Transverse colon (tissue), 3 donors: ENCODE results near the gene FAM193B.

Source experiments
- EP300 ChIP-seq: sonication (generic); formaldehyde crosslinking; IDR thresholded peaks from one replicate; pipeline ENCODE4 v1.6.1; 2017; ENCODE audit warnings: antibody characterized with exemption, low read depth
- POLR2A ChIP-seq: fragments of 450-650 bp; IDR thresholded peaks from one replicate; pipeline ENCODE4 v1.6.1; 2016; ENCODE audit warnings: antibody characterized with exemption, mild to moderate bottlenecking, moderate library complexity
- TF ChIP-seq, protein P1 (sequence below), 5 experiments: fragments of 200-600 bp in 3 of 5; fragments of 450-650 bp in 2 of 5; sonication (generic) in 3 of 5; IDR thresholded peaks; 1 replicate in 2 of 5; 2 replicates in 3 of 5; pipeline ENCODE4 v1.5.1; 2016 to 2017; ENCODE audit warnings: antibody characterized with exemption in 5 of 5, inconsistent platforms in 3 of 5, mild to moderate bottlenecking in 2 of 5, moderate library complexity in 1 of 5

GRCh38 chr5:177601577-177602457, 47.5 kb upstream of the FAM193B start:
- TF ChIP-seq, protein P1, sequence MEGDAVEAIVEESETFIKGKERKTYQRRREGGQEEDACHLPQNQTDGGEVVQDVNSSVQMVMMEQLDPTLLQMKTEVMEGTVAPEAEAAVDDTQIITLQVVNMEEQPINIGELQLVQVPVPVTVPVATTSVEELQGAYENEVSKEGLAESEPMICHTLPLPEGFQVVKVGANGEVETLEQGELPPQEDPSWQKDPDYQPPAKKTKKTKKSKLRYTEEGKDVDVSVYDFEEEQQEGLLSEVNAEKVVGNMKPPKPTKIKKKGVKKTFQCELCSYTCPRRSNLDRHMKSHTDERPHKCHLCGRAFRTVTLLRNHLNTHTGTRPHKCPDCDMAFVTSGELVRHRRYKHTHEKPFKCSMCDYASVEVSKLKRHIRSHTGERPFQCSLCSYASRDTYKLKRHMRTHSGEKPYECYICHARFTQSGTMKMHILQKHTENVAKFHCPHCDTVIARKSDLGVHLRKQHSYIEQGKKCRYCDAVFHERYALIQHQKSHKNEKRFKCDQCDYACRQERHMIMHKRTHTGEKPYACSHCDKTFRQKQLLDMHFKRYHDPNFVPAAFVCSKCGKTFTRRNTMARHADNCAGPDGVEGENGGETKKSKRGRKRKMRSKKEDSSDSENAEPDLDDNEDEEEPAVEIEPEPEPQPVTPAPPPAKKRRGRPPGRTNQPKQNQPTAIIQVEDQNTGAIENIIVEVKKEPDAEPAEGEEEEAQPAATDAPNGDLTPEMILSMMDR (IDR thresholded peaks at IDR 0.05) = no peak
- TF ChIP-seq EP300 = no peak
- no peak for TF ChIP-seq POLR2A
